Spleen (tissue), 11 donors: ENCODE measurements around the gene IL1RAPL2. TPM values are rescaled to one million over a fixed set of nuclear protein-coding genes. Genes with fewer than 3 reads are reported as not detected.

ENCODE experiments used
- DNase-seq: peaks from one replicate; pipeline ENCODE4 v3.0.0-alpha.2; 2020
- H3K27ac ChIP-seq, 8 donors: fragments of 200-600 bp; sonication (generic) in 7 of 8; 1 replicate in 4 of 8; 2 replicates in 4 of 8; pipeline versions ENCODE4 v1.5.0 to v1.8.0; 2016 to 2021; ENCODE audit warnings: inconsistent platforms in 4 of 8, mild to moderate bottlenecking in 4 of 8, moderate library complexity in 1 of 8
- H3K27me3 ChIP-seq, 7 donors: fragments of 200-600 bp; sonication (generic) in 6 of 7; replicated peaks in 1 of 7; 1 replicate in 4 of 7; 2 replicates in 3 of 7; pipeline versions ENCODE4 v1.5.0 to v1.8.0; 2016 to 2021; ENCODE audit warnings: inconsistent platforms in 3 of 7, mild to moderate bottlenecking in 1 of 7
- H3K36me3 ChIP-seq, 6 donors: fragments of 200-600 bp; sonication (generic) in 5 of 6; 1 replicate in 4 of 6; 2 replicates in 2 of 6; pipeline versions ENCODE4 v1.5.0 to v1.8.0; 2016 to 2021; ENCODE audit warnings: inconsistent platforms in 2 of 6
- H3K4me1 ChIP-seq, 6 donors: fragments of 200-600 bp; sonication (generic) in 5 of 6; 1 replicate in 3 of 6; 2 replicates in 3 of 6; pipeline versions ENCODE4 v1.5.0 to v1.8.0; 2016 to 2021; ENCODE audit warnings: inconsistent platforms in 3 of 6
- H3K4me3 ChIP-seq, 8 donors: fragments of 200-600 bp; sonication (generic) in 7 of 8; 1 replicate in 4 of 8; 2 replicates in 4 of 8; pipeline versions ENCODE4 v1.5.0 to v1.8.0; 2016 to 2021; ENCODE audit warnings: inconsistent platforms in 4 of 8, mild to moderate bottlenecking in 4 of 8, moderate library complexity in 2 of 8
- H3K9me3 ChIP-seq, 8 donors: fragments of 200-600 bp; sonication (generic) in 7 of 8; 1 replicate in 4 of 8; 2 replicates in 4 of 8; pipeline versions ENCODE4 v1.5.0 to v1.8.0; 2016 to 2021; ENCODE audit warnings: inconsistent platforms in 4 of 8
- POLR2A ChIP-seq, 3 donors: fragments of 450-650 bp; IDR thresholded peaks; one replicate each; pipeline ENCODE4 v1.5.1; 2017; ENCODE audit warnings: antibody characterized with exemption in 3 of 3, mild to moderate bottlenecking in 1 of 3
- POLR2AphosphoS5 ChIP-seq, 3 donors: sonication (generic); formaldehyde crosslinking; IDR thresholded peaks; one replicate each; pipeline ENCODE4 v1.5.1; 2017; ENCODE audit warnings: antibody characterized with exemption in 3 of 3
- WGBS, 5 donors: extraction: QIAGEN DNeasy Blood & Tissue Kit in 3 of 5; methylation state at CpG; one replicate each; pipeline versions ENCODE4 v1.1.5 to v1.1.7; 2013 to 2018; 5-methylcytosine and 5-hydroxymethylcytosine counted together
- intact Hi-C: fragments of 100-400 bp; cut with DNase I; formaldehyde crosslinking; loops from one replicate; pipeline ENCODE4 v1.15.0; 2023; ENCODE audit warnings: low total_unique reads
- polyA plus RNA-seq, 3 donors: library from polyadenylated mRNA; stranded (reverse); fragments of 200-250 nt; gene quantifications; one replicate each; pipeline ENCODE4 v1.2.1, GENCODE V29; 2013
- total RNA-seq, 7 donors: library from RNA; depleted of rRNA in 3 of 7; stranded (reverse); fragments of >200 nt in 3 of 7; fragmentation: NEBNext Ultra II Directional in 4 of 7; extraction: Animal tissue kit (Norgen Biotek cat#: 25700) in 4 of 7; gene quantifications; one replicate each; pipeline versions ENCODE4 v1.1.0 to v1.2.1, GENCODE V29; 2016 to 2021
- TF ChIP-seq, protein P1 (sequence below), 11 experiments: fragments of 200-600 bp in 7 of 11; fragments of 450-650 bp in 4 of 11; sonication (generic) in 4 of 11; IDR thresholded peaks in 8 of 11; conservative IDR thresholded peaks in 3 of 11; 1 replicate in 7 of 11; 2 replicates in 4 of 11; pipeline versions ENCODE4 v1.4.0 to v1.8.0; 2016 to 2021; ENCODE audit warnings: antibody characterized with exemption in 11 of 11, inconsistent platforms in 4 of 11, mild to moderate bottlenecking in 1 of 11
- donor health status: healthy with polysubstance abuse.
- donor health status: DM: no; HTN: no; CAD: no; lungs with moderate emphysema.
- donor health status: DM: no; HTN: no; CAD: no.
- donor health status: Bipolar disorder and iron deficiency.
- donor health status: healthy.
- donor health status: DM: no; HTN: no; CAD: no.
- donor health status: DM: yes; HTN: yes; CAD: no.

IL1RAPL2 gene
- total and polyA plus RNA-seq, 10 donors, result not detected

- intact Hi-C loops, result no loop called here
- no peak for DNase-seq
- H3K4me3 ChIP-seq, result no peak overlapping the region
- H3K27ac ChIP-seq, result no peak overlapping the region
- H3K27me3 ChIP-seq, result no peaks in the 10 kb centered on the region
- TF ChIP-seq, protein P1, sequence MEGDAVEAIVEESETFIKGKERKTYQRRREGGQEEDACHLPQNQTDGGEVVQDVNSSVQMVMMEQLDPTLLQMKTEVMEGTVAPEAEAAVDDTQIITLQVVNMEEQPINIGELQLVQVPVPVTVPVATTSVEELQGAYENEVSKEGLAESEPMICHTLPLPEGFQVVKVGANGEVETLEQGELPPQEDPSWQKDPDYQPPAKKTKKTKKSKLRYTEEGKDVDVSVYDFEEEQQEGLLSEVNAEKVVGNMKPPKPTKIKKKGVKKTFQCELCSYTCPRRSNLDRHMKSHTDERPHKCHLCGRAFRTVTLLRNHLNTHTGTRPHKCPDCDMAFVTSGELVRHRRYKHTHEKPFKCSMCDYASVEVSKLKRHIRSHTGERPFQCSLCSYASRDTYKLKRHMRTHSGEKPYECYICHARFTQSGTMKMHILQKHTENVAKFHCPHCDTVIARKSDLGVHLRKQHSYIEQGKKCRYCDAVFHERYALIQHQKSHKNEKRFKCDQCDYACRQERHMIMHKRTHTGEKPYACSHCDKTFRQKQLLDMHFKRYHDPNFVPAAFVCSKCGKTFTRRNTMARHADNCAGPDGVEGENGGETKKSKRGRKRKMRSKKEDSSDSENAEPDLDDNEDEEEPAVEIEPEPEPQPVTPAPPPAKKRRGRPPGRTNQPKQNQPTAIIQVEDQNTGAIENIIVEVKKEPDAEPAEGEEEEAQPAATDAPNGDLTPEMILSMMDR (IDR thresholded peaks at IDR 0.05 in 8 of 11, conservative IDR thresholded peaks at IDR 0.05 in 3 of 11), result no peak
- TF ChIP-seq POLR2AphosphoS5 (IDR thresholded peaks at IDR 0.05), result no peak
- no peak for TF ChIP-seq POLR2A (IDR thresholded peaks at IDR 0.05)
- 60 to 69% (median 67%) methylated on average over 3 of the region's 3 CpGs for WGBS, 5 donors
- H3K4me1 ChIP-seq, result no peaks in the 10 kb centered on the region
- no peaks in the 10 kb centered on the region for H3K36me3 ChIP-seq
- no peaks in the 10 kb centered on the region for H3K9me3 ChIP-seq
These were observed 984.2 kb downstream of the IL1RAPL2 start for GRCh38 chrX:105550043-105550663.

GRCh38 chrX:105552395-105552794 is 986.4 kb downstream of the IL1RAPL2 start:
- Histone ChIP-seq H3K9me3 (no peaks in the 10 kb centered on the region), H3K4me1 (no peaks in the 10 kb centered on the region), H3K4me3 (no peak overlapping the region), H3K27ac (no peak overlapping the region), H3K27me3 (no peaks in the 10 kb centered on the region), H3K36me3 (no peaks in the 10 kb centered on the region)
- WGBS, 5 donors, result 75 to 92% (median 84%) methylated on average over 5 of the region's 5 CpGs
- DNase-seq, result no peak
- TF ChIP-seq POLR2A (IDR thresholded peaks at IDR 0.05) (no peak), POLR2AphosphoS5 (IDR thresholded peaks at IDR 0.05) (no peak)
- TF ChIP-seq, protein P1 (IDR thresholded peaks at IDR 0.05 in 8 of 11, conservative IDR thresholded peaks at IDR 0.05 in 3 of 11), result no peak
- intact Hi-C loops, result no loop called here

- H3K4me1 ChIP-seq, result no peaks in the 10 kb centered on the region
- no peak overlapping the region for H3K4me3 ChIP-seq
- 58 to 85% (median 82%) methylated on average over 1 of the region's 1 CpG for WGBS, 5 donors
- no peaks in the 10 kb centered on the region for H3K27me3 ChIP-seq
- no peak overlapping the region for H3K27ac ChIP-seq
- H3K36me3 ChIP-seq, result no peaks in the 10 kb centered on the region
- H3K9me3 ChIP-seq, result no peaks in the 10 kb centered on the region
- intact Hi-C loops, result no loop called here
- TF ChIP-seq POLR2A (IDR thresholded peaks at IDR 0.05) (no peak), POLR2AphosphoS5 (IDR thresholded peaks at IDR 0.05) (no peak)
- TF ChIP-seq, protein P1 (IDR thresholded peaks at IDR 0.05 in 8 of 11, conservative IDR thresholded peaks at IDR 0.05 in 3 of 11), result no peak
- no peak for DNase-seq
These were observed 987.1 kb downstream of the IL1RAPL2 start for GRCh38 chrX:105553118-105553517.

- Histone ChIP-seq H3K9me3 (no peaks in the 10 kb centered on the region), H3K4me3 (no peak overlapping the region), H3K4me1 (no peaks in the 10 kb centered on the region), H3K27ac (no peak overlapping the region), H3K36me3 (no peaks in the 10 kb centered on the region), H3K27me3 (no peaks in the 10 kb centered on the region)
- TF ChIP-seq, protein P1 (IDR thresholded peaks at IDR 0.05 in 8 of 11, conservative IDR thresholded peaks at IDR 0.05 in 3 of 11), result no peak
- TF ChIP-seq POLR2A (IDR thresholded peaks at IDR 0.05) (no peak), POLR2AphosphoS5 (IDR thresholded peaks at IDR 0.05) (no peak)
- no peak for DNase-seq
- WGBS, 5 donors, result 50 to 75% (median 65%) methylated on average over 1 of the region's 1 CpG
- intact Hi-C loops, result no loop called here
These were observed 998.5 kb downstream of the IL1RAPL2 start for GRCh38 chrX:105564501-105564900.
